Keratinocyte (primary cell): ENCODE data around the gene CENPL.

Source experiments
- EZH2 ChIP-seq: IDR thresholded peaks from one replicate; pipeline ENCODE4 v1.6.1; 2012; ENCODE audit warnings: inconsistent platforms, mild to moderate bottlenecking, low read length, moderate library complexity
- TF ChIP-seq, protein P1 (sequence below), 3 experiments: IDR thresholded peaks in 1 of 3; conservative IDR thresholded peaks in 1 of 3; optimal IDR thresholded peaks in 1 of 3; 2 replicates in 2 of 3; 3 replicates in 1 of 3; pipeline versions ENCODE3 to v1.5.1; 2011; ENCODE audit warnings: low read length in 3 of 3, mild to moderate bottlenecking in 3 of 3, moderate library complexity in 2 of 3, control low read depth in 1 of 3, inconsistent platforms in 1 of 3; ENCODE audit not compliant: insufficient read depth in 2 of 3; ENCODE audit errors: extremely low read depth in 1 of 3

DNA sequence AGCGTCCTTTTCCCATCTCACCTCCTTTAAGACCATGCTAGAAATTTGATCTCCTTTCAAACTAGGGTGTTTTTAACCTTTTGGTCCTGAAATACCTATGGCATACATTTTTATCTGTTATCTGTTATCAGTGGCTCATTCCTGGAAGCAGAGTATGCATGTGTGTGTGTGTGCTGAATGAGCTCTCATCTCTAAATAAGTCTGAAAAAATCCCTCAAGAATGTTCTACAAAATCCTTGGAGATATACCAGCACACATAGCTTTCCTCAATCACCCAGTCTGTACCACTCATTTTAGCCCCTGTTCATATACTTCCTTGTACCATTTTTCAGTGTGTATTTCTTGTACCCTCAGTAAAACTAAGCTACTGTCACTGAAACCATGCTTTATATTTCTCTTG is 6.2 kb downstream of the CENPL start:
- TF ChIP-seq, protein P1, sequence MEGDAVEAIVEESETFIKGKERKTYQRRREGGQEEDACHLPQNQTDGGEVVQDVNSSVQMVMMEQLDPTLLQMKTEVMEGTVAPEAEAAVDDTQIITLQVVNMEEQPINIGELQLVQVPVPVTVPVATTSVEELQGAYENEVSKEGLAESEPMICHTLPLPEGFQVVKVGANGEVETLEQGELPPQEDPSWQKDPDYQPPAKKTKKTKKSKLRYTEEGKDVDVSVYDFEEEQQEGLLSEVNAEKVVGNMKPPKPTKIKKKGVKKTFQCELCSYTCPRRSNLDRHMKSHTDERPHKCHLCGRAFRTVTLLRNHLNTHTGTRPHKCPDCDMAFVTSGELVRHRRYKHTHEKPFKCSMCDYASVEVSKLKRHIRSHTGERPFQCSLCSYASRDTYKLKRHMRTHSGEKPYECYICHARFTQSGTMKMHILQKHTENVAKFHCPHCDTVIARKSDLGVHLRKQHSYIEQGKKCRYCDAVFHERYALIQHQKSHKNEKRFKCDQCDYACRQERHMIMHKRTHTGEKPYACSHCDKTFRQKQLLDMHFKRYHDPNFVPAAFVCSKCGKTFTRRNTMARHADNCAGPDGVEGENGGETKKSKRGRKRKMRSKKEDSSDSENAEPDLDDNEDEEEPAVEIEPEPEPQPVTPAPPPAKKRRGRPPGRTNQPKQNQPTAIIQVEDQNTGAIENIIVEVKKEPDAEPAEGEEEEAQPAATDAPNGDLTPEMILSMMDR (optimal IDR thresholded peaks at IDR 0.05 in 1 of 3, IDR thresholded peaks at IDR 0.05 in 1 of 3, conservative IDR thresholded peaks at IDR 0.05 in 1 of 3; ENCODE audit: extremely low read depth in 1 of 3, insufficient read depth in 2 of 3, low read length in 3 of 3) = no peak
- no peak for TF ChIP-seq EZH2
